H1 (cell line): ENCODE data around the gene PRRC2A. TPM values are rescaled to one million over a fixed set of nuclear protein-coding genes. Genes with fewer than 3 reads are reported as not detected.

Source experiments
- CTCF ChIA-PET: fragments of 300-600 bp; sonication (Branson Sonifier 250); formaldehyde crosslinking; loops from one replicate; lab custom pipeline; 2021; ENCODE audit not compliant: partially characterized antibody; lab: Charles Lee
- POLR2A ChIA-PET: fragments of 300-600 bp; sonication (Branson Sonifier 250); formaldehyde crosslinking; loops from one replicate; lab custom pipeline; 2021; ENCODE audit warnings: inconsistent platforms; ENCODE audit not compliant: partially characterized antibody; lab: Charles Lee
- DNase-seq, 2 experiments: peaks; one replicate each; pipeline versions ENCODE4 v3.0.0 to v3.0.0-alpha.2; 2010 to 2022; ENCODE audit warnings: low spot score in 2 of 2, low read depth in 1 of 2, mixed read lengths in 1 of 2
- FAIRE-seq: peaks from 2 replicates; lab custom pipeline; 2011; peaks lifted over from hg19 to GRCh38; lab: Jason Lieb, UNC
- H2AFZ ChIP-seq: 2 replicates; pipeline ENCODE4 v1.8.1; 2012; ENCODE audit warnings: low read length, inconsistent platforms
- H2AK5ac ChIP-seq: 2 replicates; pipeline ENCODE4 v1.6.1; 2013; ENCODE audit warnings: low read depth, low read length
- H2BK120ac ChIP-seq: replicated peaks from 2 replicates; pipeline ENCODE3; 2013; ENCODE audit warnings: low read depth, low read length, inconsistent platforms
- H2BK12ac ChIP-seq: 2 replicates; pipeline ENCODE4 v1.6.1; 2013; ENCODE audit warnings: low read depth, low read length
- H2BK15ac ChIP-seq: 2 replicates; pipeline ENCODE4 v1.6.1; 2013; ENCODE audit warnings: low read length
- H2BK20ac ChIP-seq: 2 replicates; pipeline ENCODE4 v1.6.1; 2013; ENCODE audit warnings: low read length
- H2BK5ac ChIP-seq: 2 replicates; pipeline ENCODE4 v1.6.1; 2013; ENCODE audit warnings: low read depth, low read length
- H3K14ac ChIP-seq: 2 replicates; pipeline ENCODE4 v1.6.1; 2013; ENCODE audit warnings: inconsistent platforms; ENCODE audit not compliant: insufficient read length
- H3K18ac ChIP-seq: 2 replicates; pipeline ENCODE4 v1.6.1; 2013; ENCODE audit warnings: low read length; ENCODE audit errors: extremely low read depth
- H3K23ac ChIP-seq: 2 replicates; pipeline ENCODE4 v1.6.1; 2013; ENCODE audit warnings: inconsistent platforms; ENCODE audit not compliant: insufficient read length
- H3K23me2 ChIP-seq: 2 replicates; pipeline ENCODE4 v1.6.1; 2013; ENCODE audit warnings: low read depth, low read length
- H3K27ac ChIP-seq: 2 replicates; pipeline ENCODE4 v1.6.1; 2011; ENCODE audit warnings: low read depth, low read length, inconsistent platforms
- H3K27me3 ChIP-seq, 4 experiments: replicated peaks in 1 of 4; 1 replicate in 1 of 4; 2 replicates in 3 of 4; pipeline versions ENCODE4 v1.6.1 to v1.8.1; 2011 to 2013; ENCODE audit warnings: low read length in 3 of 4, mild to moderate bottlenecking in 3 of 4, inconsistent platforms in 2 of 4, mixed read lengths in 2 of 4, moderate library complexity in 1 of 4; ENCODE audit not compliant: control insufficient read depth in 3 of 4, insufficient read depth in 3 of 4; ENCODE audit errors: extremely low read depth in 1 of 4
- H3K36me3 ChIP-seq, 4 experiments: 2 replicates each; pipeline versions ENCODE4 v1.6.1 to v1.8.1; 2011 to 2013; ENCODE audit warnings: mild to moderate bottlenecking in 4 of 4, low read length in 3 of 4, moderate library complexity in 2 of 4, control low read depth in 1 of 4, inconsistent platforms in 1 of 4; ENCODE audit not compliant: insufficient read depth in 4 of 4, control insufficient read depth in 2 of 4
- H3K4ac ChIP-seq: replicated peaks from 2 replicates; pipeline ENCODE3; 2013; ENCODE audit warnings: low read length, low read depth, mixed read lengths, inconsistent platforms; ENCODE audit not compliant: insufficient read length
- H3K4me1 ChIP-seq, 4 experiments: replicated peaks in 1 of 4; 1 replicate in 1 of 4; 2 replicates in 3 of 4; pipeline versions ENCODE4 v1.6.1 to v1.8.1; 2011 to 2013; ENCODE audit warnings: low read length in 3 of 4, inconsistent platforms in 2 of 4, mixed read lengths in 1 of 4; ENCODE audit not compliant: insufficient read depth in 4 of 4, control insufficient read depth in 3 of 4
- H3K4me2 ChIP-seq, 2 experiments: 2 replicates each; pipeline versions ENCODE4 v1.6.1 to v1.8.1; 2011 to 2013; ENCODE audit warnings: low read depth in 2 of 2, low read length in 2 of 2, control low read depth in 1 of 2, inconsistent platforms in 1 of 2, mild to moderate bottlenecking in 1 of 2; ENCODE audit not compliant: insufficient read depth in 1 of 2
- H3K4me3 ChIP-seq, 4 experiments: fragments of 200-600, 300-600 bp in 1 of 4; sonication (generic), shearing (Covaris generic), sonication (Bioruptor Twin) in 1 of 4; 2 replicates each; pipeline versions ENCODE4 v1.5.1 to v1.8.1; 2011 to 2016; ENCODE audit warnings: low read length in 4 of 4, low read depth in 3 of 4, control low read depth in 2 of 4, inconsistent platforms in 2 of 4, mild to moderate bottlenecking in 2 of 4, mixed read lengths in 1 of 4, moderate library complexity in 1 of 4; ENCODE audit not compliant: insufficient read depth in 2 of 4; ENCODE audit errors: extremely low read depth in 1 of 4
- H3K56ac ChIP-seq: replicated peaks from 2 replicates; pipeline ENCODE3; 2013; ENCODE audit warnings: low read depth, mild to moderate bottlenecking, mixed read lengths, low read length, inconsistent platforms; ENCODE audit not compliant: insufficient read length
- H3K79me1 ChIP-seq: 2 replicates; pipeline ENCODE4 v1.6.1; 2013; ENCODE audit warnings: low read depth, low read length, control low read depth
- H3K79me2 ChIP-seq, 2 experiments: 2 replicates each; pipeline versions ENCODE4 v1.6.1 to v1.8.1; 2012 to 2013; ENCODE audit warnings: low read length in 2 of 2, mild to moderate bottlenecking in 2 of 2, inconsistent platforms in 1 of 2; ENCODE audit not compliant: insufficient read depth in 2 of 2, control insufficient read depth in 1 of 2
- H3K9ac ChIP-seq, 4 experiments: replicated peaks in 1 of 4; 1 replicate in 1 of 4; 2 replicates in 3 of 4; pipeline versions ENCODE4 v1.6.1 to v1.8.1; 2011 to 2013; ENCODE audit warnings: low read depth in 3 of 4, low read length in 3 of 4, control low read depth in 2 of 4, mild to moderate bottlenecking in 2 of 4, moderate library complexity in 2 of 4, inconsistent platforms in 1 of 4; ENCODE audit errors: extremely low read depth in 1 of 4
- H3K9me3 ChIP-seq, 2 experiments: 2 replicates each; pipeline versions ENCODE4 v1.6.1 to v1.8.1; 2012 to 2013; ENCODE audit warnings: mild to moderate bottlenecking in 2 of 2, moderate library complexity in 2 of 2, control low read depth in 1 of 2, inconsistent platforms in 1 of 2, low read depth in 1 of 2, low read length in 1 of 2, mixed read lengths in 1 of 2; ENCODE audit not compliant: insufficient read depth in 2 of 2
- H4K20me1 ChIP-seq, 2 experiments: replicated peaks in 1 of 2; 2 replicates each; pipeline versions ENCODE3 to v1.8.1; 2011 to 2013; ENCODE audit warnings: inconsistent platforms in 2 of 2, low read length in 2 of 2, mild to moderate bottlenecking in 1 of 2; ENCODE audit not compliant: insufficient read depth in 2 of 2, control insufficient read depth in 1 of 2
- H4K5ac ChIP-seq: 2 replicates; pipeline ENCODE4 v1.6.1; 2013; ENCODE audit warnings: low read length, low read depth, mixed read lengths, inconsistent platforms; ENCODE audit not compliant: insufficient read length
- H4K8ac ChIP-seq: 2 replicates; pipeline ENCODE4 v1.8.0; 2013; ENCODE audit warnings: mild to moderate bottlenecking, moderate library complexity, low read length, inconsistent platforms; ENCODE audit not compliant: insufficient read depth; ENCODE audit errors: extremely low read depth
- H4K91ac ChIP-seq: replicated peaks from 2 replicates; pipeline ENCODE3; 2013; ENCODE audit warnings: low read length, mixed read lengths, inconsistent platforms; ENCODE audit not compliant: insufficient read length
- EP300 ChIP-seq, 2 experiments: IDR thresholded peaks; 1 replicate in 1 of 2; 2 replicates in 1 of 2; pipeline ENCODE4 v1.6.1; 2011 to 2012; ENCODE audit warnings: low read depth in 2 of 2, low read length in 2 of 2, mild to moderate bottlenecking in 2 of 2, borderline replicate concordance in 1 of 2, inconsistent platforms in 1 of 2, moderate library complexity in 1 of 2
- POLR2A ChIP-seq, 2 experiments: IDR thresholded peaks; 1 replicate in 1 of 2; 2 replicates in 1 of 2; pipeline ENCODE4 v1.6.1; 2011; ENCODE audit warnings: low read depth in 2 of 2, low read length in 2 of 2, mild to moderate bottlenecking in 2 of 2; ENCODE audit errors: control extremely low read depth in 1 of 2
- WGBS, 2 experiments: shearing (Covaris generic) in 1 of 2; methylation state at CpG; one replicate each; pipeline versions ENCODE4 v1.1.6 to v1.1.7; 2013 to 2015; ENCODE audit warnings: low lambda C conversion rate in 2 of 2, mixed read lengths in 2 of 2, inconsistent platforms in 1 of 2, low coverage in 1 of 2, missing lambda C conversion rate in 1 of 2; ENCODE audit not compliant: insufficient replicate concordance in 2 of 2, insufficient coverage in 1 of 2, insufficient read length in 1 of 2; ENCODE audit errors: extremely low coverage in 1 of 2, missing lambda C conversion rate in 1 of 2; 5-methylcytosine and 5-hydroxymethylcytosine counted together
- polyA plus RNA-seq, 7 experiments: library from polyadenylated mRNA; depleted of rRNA in 3 of 7; stranded (reverse) in 5 of 7; unstranded in 2 of 7; fragments of >200 nt in 5 of 7; fragments of 200-250 nt in 2 of 7; gene quantifications; 1 replicate in 5 of 7; 2 replicates in 1 of 7; 4 replicates in 1 of 7; pipeline versions ENCODE4 v1.2.1 to v1.2.3, GENCODE V29; 2011 to 2013; ENCODE audit warnings: missing spikeins in 2 of 7, mixed read lengths in 2 of 7
- total RNA-seq: library from RNA; stranded (reverse); fragmentation: NEBNext Ultra II Directional; extraction: Animal tissue kit (Norgen Biotek cat#: 25700); gene quantifications from 2 replicates; pipeline ENCODE4 v1.2.1, GENCODE V29; 2021

Gene PRRC2A
- total and polyA plus RNA-seq, 2 of the 8 experiments (the other 6 are each of a cell fraction or from before 2014, with no cell fraction given), result 118 to 300 TPM

GRCh38 chr6:31627690-31628287 lies 7.3 kb downstream of the PRRC2A start:
- H3K79me2 ChIP-seq, result peaks cover 8 to 28% of the 10 kb centered on the region in 2 experiments

More at GRCh38 chr6:31627690-31628287, 7.3 kb downstream of the PRRC2A start:
- Histone ChIP-seq H2BK20ac (no peak overlapping the region), H3K9me3 (no peaks in the 10 kb centered on the region), H2BK120ac (no peak overlapping the region), H3K27ac (no peak overlapping the region), H3K4me3 (no peak overlapping the region), H3K14ac (no peak overlapping the region), H3K4me2 (no peak overlapping the region), H2BK15ac (no peak overlapping the region), H3K27me3 (no peaks in the 10 kb centered on the region), H4K91ac (no peak overlapping the region), H2BK12ac (no peak overlapping the region), H2BK5ac (no peak overlapping the region), H3K56ac (no peak overlapping the region), H4K5ac (no peak overlapping the region), H4K20me1 (peaks cover 12 to 26% of the 10 kb centered on the region in 2 experiments), H3K4me1 (no peaks in the 10 kb centered on the region), H3K23me2 (no peaks in the 10 kb centered on the region), H2AFZ (no peak overlapping the region), H3K9ac (no peak overlapping the region), H3K18ac (no peak overlapping the region), H3K36me3 (peaks cover 82 to 100% (median 95%) of the 10 kb centered on the region in 4 experiments), H2AK5ac (no peak overlapping the region), H3K79me1 (peaks cover 21% of the 10 kb centered on the region; the same call in 1 of the 2 replicates), H4K8ac (peak overlapping the region; percentile 8), H3K23ac (no peak overlapping the region), H3K4ac (no peak overlapping the region)
- POLR2A ChIA-PET, result interaction anchor here (0.7 to 34.9 kb wide), 11 partner anchors 10 to 268 kb away, joined by 3 to 883 read pairs (median 4); partner anchors contain the start of genes AIF1, APOM, BAG6 and C6orf47
- 96% methylated on average over 19 of the region's 19 CpGs; no CpG with 5 or more reads in 1 of the 2 experiments for WGBS, 2 experiments
- DNase-seq (no peak), FAIRE-seq (no peak)
- TF ChIP-seq POLR2A (IDR thresholded peaks at IDR 0.05; ENCODE audit: control extremely low read depth in 1 of 2, low read depth in 2 of 2, low read length in 2 of 2) (0 out of 3 replicates have a peak, but pooled peaks of 1 of the 2 experiments have one; percentile 21), EP300 (IDR thresholded peaks at IDR 0.05; ENCODE audit: borderline replicate concordance in 1 of 2, low read depth in 2 of 2, low read length in 2 of 2) (no peak)
- CTCF ChIA-PET, result interaction anchor here (0.8 to 3.2 kb wide), 6 partner anchors 10 to 77 kb away, joined by 3 to 10 read pairs (median 4); partner anchors contain the start of gene LST1
